Keratinocyte (primary cell): Measurements from ENCODE around the gene NEK9. TPM values are rescaled to one million over a fixed set of nuclear protein-coding genes. Genes with fewer than 3 reads are reported as not detected.

Experiments used
- DNase-seq: peaks from one replicate; pipeline ENCODE4 v3.0.0-alpha.2; 2011; ENCODE audit warnings: low read depth, missing footprints, low spot score
- FAIRE-seq: peaks from 2 replicates; lab custom pipeline; 2011; peaks lifted over from hg19 to GRCh38; lab: Jason Lieb, UNC
- H2AFZ ChIP-seq: 2 replicates; pipeline ENCODE4 v1.6.0; 2012; ENCODE audit warnings: low read length, control low read depth, inconsistent platforms; ENCODE audit not compliant: control insufficient read depth
- H3K27ac ChIP-seq: 2 replicates; pipeline ENCODE4 v1.5.1; 2011; ENCODE audit warnings: low read length; ENCODE audit not compliant: control insufficient read depth, insufficient read depth
- H3K27me3 ChIP-seq: 3 replicates; pipeline ENCODE4 v1.6.0; 2011; ENCODE audit warnings: low read length; ENCODE audit not compliant: control insufficient read depth, insufficient read depth; ENCODE audit errors: extremely low read depth
- H3K36me3 ChIP-seq, 2 experiments: 2 replicates in 1 of 2; 3 replicates in 1 of 2; pipeline ENCODE4 v1.5.1; 2011; ENCODE audit warnings: low read length in 2 of 2, mild to moderate bottlenecking in 1 of 2; ENCODE audit not compliant: control insufficient read depth in 2 of 2, insufficient read depth in 2 of 2; ENCODE audit errors: extremely low read depth in 1 of 2
- H3K4me1 ChIP-seq: 3 replicates; pipeline ENCODE4 v1.5.1; 2011; ENCODE audit warnings: low read length; ENCODE audit not compliant: control insufficient read depth, insufficient read depth; ENCODE audit errors: extremely low read depth
- H3K4me2 ChIP-seq: 3 replicates; pipeline ENCODE4 v1.6.0; 2011; ENCODE audit warnings: low read depth, low read length; ENCODE audit not compliant: control insufficient read depth, insufficient read depth; ENCODE audit errors: extremely low read depth
- H3K4me3 ChIP-seq, 3 experiments: fragments of 200-600 bp in 1 of 3; sonication (generic) in 1 of 3; 2 replicates in 2 of 3; 3 replicates in 1 of 3; pipeline ENCODE4 v1.5.1; 2011 to 2016; ENCODE audit warnings: low read length in 3 of 3, mild to moderate bottlenecking in 3 of 3, control low read depth in 2 of 3, inconsistent platforms in 1 of 3, low read depth in 1 of 3, mixed read lengths in 1 of 3, mixed run types in 1 of 3, moderate library complexity in 1 of 3; ENCODE audit not compliant: control insufficient read depth in 2 of 3, insufficient read depth in 2 of 3; ENCODE audit errors: extremely low read depth in 1 of 3
- H3K79me2 ChIP-seq: 2 replicates; pipeline ENCODE4 v1.6.0; 2012; ENCODE audit warnings: low read length; ENCODE audit not compliant: control insufficient read depth, insufficient read depth
- H3K9ac ChIP-seq: 3 replicates; pipeline ENCODE4 v1.6.0; 2011; ENCODE audit warnings: low read length; ENCODE audit not compliant: control insufficient read depth, insufficient read depth; ENCODE audit errors: extremely low read depth
- H3K9me1 ChIP-seq: 3 replicates; pipeline ENCODE4 v1.6.0; 2011; ENCODE audit warnings: low read length; ENCODE audit not compliant: control insufficient read depth, insufficient read depth; ENCODE audit errors: extremely low read depth
- H3K9me3 ChIP-seq: 2 replicates; pipeline ENCODE4 v1.5.1; 2012; ENCODE audit warnings: low read depth, low read length; ENCODE audit not compliant: control insufficient read depth
- H4K20me1 ChIP-seq: 3 replicates; pipeline ENCODE4 v1.6.0; 2011; ENCODE audit warnings: low read length; ENCODE audit not compliant: control insufficient read depth, insufficient read depth; ENCODE audit errors: extremely low read depth
- EZH2 ChIP-seq: IDR thresholded peaks from one replicate; pipeline ENCODE4 v1.6.1; 2012; ENCODE audit warnings: inconsistent platforms, mild to moderate bottlenecking, low read length, moderate library complexity
- dilution Hi-C: fragments of 300-500 bp; cut with MboI; formaldehyde crosslinking; loops from one replicate; pipeline ENCODE4 v1.7.0; 2020; ENCODE audit warnings: low sequenced_read_pairs; ENCODE audit not compliant: extremely low pct_ligation_motif_present
- polyA plus RNA-seq, 5 experiments: library from polyadenylated mRNA; depleted of rRNA in 3 of 5; stranded (reverse) in 3 of 5; stranded (forward) in 1 of 5; unstranded in 1 of 5; fragments of >200 nt; gene quantifications; 1 replicate in 1 of 5; 2 replicates in 3 of 5; 3 replicates in 1 of 5; pipeline versions ENCODE4 v1.2.1 to v1.2.3, GENCODE V29; 2011 to 2012; ENCODE audit warnings: missing spikeins in 2 of 5, low read depth in 1 of 5, low replicate concordance in 1 of 5
- TF ChIP-seq, protein P1 (sequence below), 3 experiments: IDR thresholded peaks in 1 of 3; conservative IDR thresholded peaks in 1 of 3; optimal IDR thresholded peaks in 1 of 3; 2 replicates in 2 of 3; 3 replicates in 1 of 3; pipeline versions ENCODE3 to v1.5.1; 2011; ENCODE audit warnings: low read length in 3 of 3, mild to moderate bottlenecking in 3 of 3, moderate library complexity in 2 of 3, control low read depth in 1 of 3, inconsistent platforms in 1 of 3; ENCODE audit not compliant: insufficient read depth in 2 of 3; ENCODE audit errors: extremely low read depth in 1 of 3

The NEK9 gene
- polyA plus RNA-seq, 1 donor (not counting 4 experiments of a cell fraction or from before 2014, with no cell fraction given), result 43.7 TPM

DNA sequence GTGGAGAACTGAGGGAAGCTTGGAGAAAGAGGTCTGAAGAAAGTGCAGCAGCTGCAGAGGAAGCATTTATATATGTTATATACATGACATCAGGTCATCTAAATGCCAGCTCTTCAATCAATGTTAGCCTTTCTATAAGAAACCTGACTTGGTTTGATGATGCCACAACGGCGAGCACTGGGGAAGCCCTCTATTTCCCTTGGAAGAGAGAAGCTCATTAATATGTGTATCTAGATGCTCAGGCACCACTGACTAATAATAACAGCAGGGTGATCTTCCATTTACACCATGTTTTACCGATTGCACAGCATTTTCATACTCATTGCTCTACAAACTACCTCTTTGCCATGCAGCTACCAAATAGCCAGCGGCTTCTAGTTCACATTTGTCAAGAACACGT lies 63.8 kb downstream of the NEK9 start:
- peak overlapping the region; percentile 86 for H3K27ac ChIP-seq
- H3K4me3 ChIP-seq, result peak overlapping the region; percentile 84 to 92 (median 86)
- peaks cover 0 to 4% of the 10 kb centered on the region in 2 experiments for H3K36me3 ChIP-seq
- peak overlapping the region; percentile 96 for H3K4me2 ChIP-seq
- no peaks in the 10 kb centered on the region for H3K27me3 ChIP-seq
- H3K4me1 ChIP-seq, result peaks cover 18% of the 10 kb centered on the region
- DNase-seq, result no peak
- dilution Hi-C loops, result no loop called here
- H3K9me1 ChIP-seq, result no peaks in the 10 kb centered on the region
- H3K9me3 ChIP-seq, result no peaks in the 10 kb centered on the region
- no peaks in the 10 kb centered on the region for H4K20me1 ChIP-seq
- H3K79me2 ChIP-seq, result peaks cover 4% of the 10 kb centered on the region
- FAIRE-seq, result no peak
- H3K9ac ChIP-seq, result peak overlapping the region; percentile 84
- peak overlapping the region; percentile 96 for H2AFZ ChIP-seq
- TF ChIP-seq, protein P1, sequence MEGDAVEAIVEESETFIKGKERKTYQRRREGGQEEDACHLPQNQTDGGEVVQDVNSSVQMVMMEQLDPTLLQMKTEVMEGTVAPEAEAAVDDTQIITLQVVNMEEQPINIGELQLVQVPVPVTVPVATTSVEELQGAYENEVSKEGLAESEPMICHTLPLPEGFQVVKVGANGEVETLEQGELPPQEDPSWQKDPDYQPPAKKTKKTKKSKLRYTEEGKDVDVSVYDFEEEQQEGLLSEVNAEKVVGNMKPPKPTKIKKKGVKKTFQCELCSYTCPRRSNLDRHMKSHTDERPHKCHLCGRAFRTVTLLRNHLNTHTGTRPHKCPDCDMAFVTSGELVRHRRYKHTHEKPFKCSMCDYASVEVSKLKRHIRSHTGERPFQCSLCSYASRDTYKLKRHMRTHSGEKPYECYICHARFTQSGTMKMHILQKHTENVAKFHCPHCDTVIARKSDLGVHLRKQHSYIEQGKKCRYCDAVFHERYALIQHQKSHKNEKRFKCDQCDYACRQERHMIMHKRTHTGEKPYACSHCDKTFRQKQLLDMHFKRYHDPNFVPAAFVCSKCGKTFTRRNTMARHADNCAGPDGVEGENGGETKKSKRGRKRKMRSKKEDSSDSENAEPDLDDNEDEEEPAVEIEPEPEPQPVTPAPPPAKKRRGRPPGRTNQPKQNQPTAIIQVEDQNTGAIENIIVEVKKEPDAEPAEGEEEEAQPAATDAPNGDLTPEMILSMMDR (optimal IDR thresholded peaks at IDR 0.05 in 1 of 3, IDR thresholded peaks at IDR 0.05 in 1 of 3, conservative IDR thresholded peaks at IDR 0.05 in 1 of 3; ENCODE audit: extremely low read depth in 1 of 3, insufficient read depth in 2 of 3, low read length in 3 of 3), result no peak
- no peak for TF ChIP-seq EZH2

DNA sequence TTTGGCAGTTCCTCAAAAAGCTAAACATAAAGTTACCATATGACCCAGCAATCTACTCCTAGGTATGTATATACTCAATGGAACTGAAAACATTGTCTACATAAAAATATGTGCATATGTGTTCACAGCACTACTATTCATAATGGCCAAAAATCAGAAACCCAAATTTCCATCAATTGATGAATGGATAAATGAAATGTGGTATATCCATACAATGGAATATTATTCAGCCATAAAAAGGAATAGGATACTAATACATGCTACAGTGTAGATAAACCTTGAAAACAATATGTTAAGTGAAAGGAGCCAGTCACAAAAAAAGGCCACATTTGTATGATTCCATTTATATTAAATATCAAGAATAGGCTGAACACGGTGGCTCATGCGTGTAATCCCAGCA lies 66.4 kb downstream of the NEK9 start:
- Histone ChIP-seq H3K9ac (no peak overlapping the region), H2AFZ (no peak overlapping the region), H3K4me2 (no peak overlapping the region), H3K36me3 (peaks cover 0 to 4% of the 10 kb centered on the region in 2 experiments), H4K20me1 (no peaks in the 10 kb centered on the region), H3K4me1 (peaks cover 18% of the 10 kb centered on the region), H3K79me2 (peaks cover 4% of the 10 kb centered on the region), H3K27me3 (no peaks in the 10 kb centered on the region), H3K27ac (no peak overlapping the region), H3K9me1 (no peaks in the 10 kb centered on the region), H3K4me3 (no peak overlapping the region), H3K9me3 (no peaks in the 10 kb centered on the region)
- no peak for TF ChIP-seq EZH2
- TF ChIP-seq, protein P1 (optimal IDR thresholded peaks at IDR 0.05 in 1 of 3, IDR thresholded peaks at IDR 0.05 in 1 of 3, conservative IDR thresholded peaks at IDR 0.05 in 1 of 3; ENCODE audit: extremely low read depth in 1 of 3, insufficient read depth in 2 of 3, low read length in 3 of 3), result no peak
- FAIRE-seq (no peak), DNase-seq (no peak)
- dilution Hi-C loops, result no loop called here
